ENCODE results near the gene GPR179. TPM values are rescaled to one million over a fixed set of nuclear protein-coding genes. Genes with fewer than 3 reads are reported as not detected.
A peak's percentile ranks its signal among the peaks of the same experiment; 100 is the strongest.

Gene GPR179
- total RNA-seq, 1 experiment from 2014 or later: 0.17 TPM

GRCh38 chr17:38342886-38343607, 709 bp downstream of the GPR179 start:
- Histone ChIP-seq H3K4me2 (ENCODE audit: low read length) (no peak overlapping the region), H3K27me3 (ENCODE audit: insufficient read depth, low read length) (no peaks in the 10 kb centered on the region), H3K9ac (ENCODE audit: low read length) (no peak overlapping the region), H3K4me1 (ENCODE audit: control insufficient read depth in 1 of 2, insufficient read depth in 2 of 2, low read length in 2 of 2) (peaks cover 5 to 7% of the 10 kb centered on the region in 2 experiments; a peak in 3 of 4 replicates), H3K36me3 (ENCODE audit: control insufficient read depth in 1 of 2, insufficient read depth in 2 of 2, low read length in 2 of 2) (no peaks in the 10 kb centered on the region), H3K9me2 (ENCODE audit: insufficient read depth) (no peaks in the 10 kb centered on the region), H2AFZ (ENCODE audit: low read depth, low read length, poor library complexity, severe bottlenecking) (no peak overlapping the region), H4K20me1 (ENCODE audit: insufficient read depth) (no peaks in the 10 kb centered on the region), H3K27ac (ENCODE audit: low read depth, low read length) (no peak overlapping the region), H3K79me2 (ENCODE audit: insufficient read depth, low read length) (no peaks in the 10 kb centered on the region), H3K9me3 (ENCODE audit: control insufficient read depth in 1 of 2, insufficient read depth in 1 of 2, low read depth in 1 of 2, low read length in 2 of 2) (no peaks in the 10 kb centered on the region), H3K4me3 (replicated peaks in 1 of 2; ENCODE audit: low read depth in 1 of 2, low read length in 2 of 2) (no peak overlapping the region)
- BruUV-seq (replicated peaks): no TSS peak
- ChIA-PET POLR2A (no interaction called here), RAD21 (ENCODE audit: low non-redundant PET in 1 of 2, low total read pairs in 2 of 2, uncharacterized antibody in 2 of 2, unreplicated experiment in 2 of 2) (interaction anchor here in 1 of 2 experiments (0.7 kb wide), 1 partner anchor 71 kb away, joined by 3 read pairs; no protein-coding TSS in a partner anchor), CTCF (no interaction called here)
- ATAC-seq (no peak), DNase-seq (ENCODE audit: low read depth, low spot score) (no peak)
- intact Hi-C loops (cut with micrococcal nuclease): no loop called here
- TF ChIP-seq CEBPB (IDR thresholded peaks at IDR 0.05; ENCODE audit: low read depth) (no peak), SIN3A (IDR thresholded peaks at IDR 0.05; ENCODE audit: low read depth) (no peak)

DNA sequence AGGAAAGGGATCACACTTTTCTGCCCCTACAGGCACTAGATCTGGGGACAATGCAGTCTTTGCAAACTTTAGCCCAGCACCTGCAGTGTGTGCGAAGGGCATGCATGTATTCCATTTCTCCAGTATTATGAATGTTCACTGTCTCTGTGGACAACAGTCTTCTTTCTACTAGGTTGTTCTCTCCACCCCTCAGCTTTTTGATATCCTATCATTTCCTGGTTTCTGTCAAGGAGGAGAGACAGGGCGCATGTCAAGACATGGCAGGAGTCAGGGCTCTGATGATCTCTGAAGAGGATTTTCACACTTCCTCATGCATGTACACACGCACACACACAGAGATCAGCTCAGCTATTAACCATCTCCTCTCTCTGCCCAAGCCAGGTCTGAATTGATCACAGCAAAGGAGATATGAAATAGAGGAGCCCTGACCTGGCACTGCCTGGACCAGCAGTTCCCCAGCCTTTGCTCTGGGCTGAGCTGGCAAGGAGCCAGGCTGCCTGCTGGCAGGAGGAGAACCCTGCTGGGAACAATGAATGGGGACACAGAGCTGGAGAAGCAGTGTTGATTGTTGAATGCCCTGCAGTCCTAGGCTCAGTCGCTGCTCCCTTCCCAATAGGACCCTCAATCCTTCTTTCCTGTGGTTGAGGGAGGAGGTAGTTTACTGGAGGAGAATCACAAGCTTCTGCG, 2.6 kb downstream of the GPR179 start:
- H3K27me3 ChIP-seq (ENCODE audit: insufficient read depth, low read length): no peaks in the 10 kb centered on the region
- intact Hi-C loops (cut with micrococcal nuclease): no loop called here
- H3K9me3 ChIP-seq (ENCODE audit: control insufficient read depth in 1 of 2, insufficient read depth in 1 of 2, low read depth in 1 of 2, low read length in 2 of 2): no peaks in the 10 kb centered on the region
- no peak overlapping the region for H2AFZ ChIP-seq (ENCODE audit: low read depth, low read length, poor library complexity, severe bottlenecking)
- H4K20me1 ChIP-seq (ENCODE audit: insufficient read depth): no peaks in the 10 kb centered on the region
- H3K36me3 ChIP-seq (ENCODE audit: control insufficient read depth in 1 of 2, insufficient read depth in 2 of 2, low read length in 2 of 2): no peaks in the 10 kb centered on the region
- no TSS peak for BruUV-seq (replicated peaks)
- ChIA-PET CTCF (interaction anchor here (1.0 to 2.2 kb wide), 3 partner anchors 8 to 73 kb away, joined by 3 to 8 read pairs (median 4); no protein-coding TSS in a partner anchor), POLR2A (interaction anchor here (1.4 kb wide), 1 partner anchor 10 kb away, joined by 4 read pairs; the partner anchor contains the start of gene SOCS7), RAD21 (ENCODE audit: low non-redundant PET in 1 of 2, low total read pairs in 2 of 2, uncharacterized antibody in 2 of 2, unreplicated experiment in 2 of 2) (no interaction called here)
- no peaks in the 10 kb centered on the region for H3K79me2 ChIP-seq (ENCODE audit: insufficient read depth, low read length)
- ATAC-seq: peak; percentile 78
- H3K9me2 ChIP-seq (ENCODE audit: insufficient read depth): no peaks in the 10 kb centered on the region
- H3K4me1 ChIP-seq (ENCODE audit: control insufficient read depth in 1 of 2, insufficient read depth in 2 of 2, low read length in 2 of 2): peaks cover 5 to 7% of the 10 kb centered on the region in 2 experiments; a peak in 3 of 4 replicates
- no peak for DNase-seq (ENCODE audit: low read depth, low spot score)
- H3K9ac ChIP-seq (ENCODE audit: low read length): no peak overlapping the region
- no peak overlapping the region; the same call in 1 of the 2 replicates for H3K4me2 ChIP-seq (ENCODE audit: low read length)
- no peak overlapping the region for H3K27ac ChIP-seq (ENCODE audit: low read depth, low read length)
- H3K4me3 ChIP-seq (replicated peaks in 1 of 2; ENCODE audit: low read depth in 1 of 2, low read length in 2 of 2): no peak overlapping the region
- TF ChIP-seq EGR1 (IDR thresholded peaks at IDR 0.05; ENCODE audit: low read depth) (no peak), REST (IDR thresholded peaks at IDR 0.05; ENCODE audit: low read depth) (no peak), ZNF274 (IDR thresholded peaks at IDR 0.05; ENCODE audit: low read depth, low read length) (no peak), SRF (IDR thresholded peaks at IDR 0.05; ENCODE audit: low read depth) (no peak), YY1 (IDR thresholded peaks at IDR 0.05; ENCODE audit: extremely low read depth, insufficient replicate concordance, low read depth, low read length) (no peak), ZFX (IDR thresholded peaks at IDR 0.05) (no peak), ATF3 (IDR thresholded peaks at IDR 0.05) (no peak), CBX3 (IDR thresholded peaks at IDR 0.05; ENCODE audit: low read depth) (no peak), RAD21 (IDR thresholded peaks at IDR 0.05; ENCODE audit: low read depth) (no peak), SIN3A (IDR thresholded peaks at IDR 0.05; ENCODE audit: low read depth) (no peak)
- TF ChIP-seq, protein P1, sequence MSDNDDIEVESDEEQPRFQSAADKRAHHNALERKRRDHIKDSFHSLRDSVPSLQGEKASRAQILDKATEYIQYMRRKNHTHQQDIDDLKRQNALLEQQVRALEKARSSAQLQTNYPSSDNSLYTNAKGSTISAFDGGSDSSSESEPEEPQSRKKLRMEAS (IDR thresholded peaks at IDR 0.05): no peak

All from HCT116 (cell line).